ENCODE results near the gene AQP3. TPM values are rescaled to one million over a fixed set of nuclear protein-coding genes. Genes with fewer than 3 reads are reported as not detected.
"Not testable (repeated sequence)": the region's sequence is repeated elsewhere in the genome, so short reads cannot be mapped to it uniquely, and the experiment has no call there.

AQP3 gene
- total RNA-seq, 1 donor from 2014 or later, result 868 TPM

DNA sequence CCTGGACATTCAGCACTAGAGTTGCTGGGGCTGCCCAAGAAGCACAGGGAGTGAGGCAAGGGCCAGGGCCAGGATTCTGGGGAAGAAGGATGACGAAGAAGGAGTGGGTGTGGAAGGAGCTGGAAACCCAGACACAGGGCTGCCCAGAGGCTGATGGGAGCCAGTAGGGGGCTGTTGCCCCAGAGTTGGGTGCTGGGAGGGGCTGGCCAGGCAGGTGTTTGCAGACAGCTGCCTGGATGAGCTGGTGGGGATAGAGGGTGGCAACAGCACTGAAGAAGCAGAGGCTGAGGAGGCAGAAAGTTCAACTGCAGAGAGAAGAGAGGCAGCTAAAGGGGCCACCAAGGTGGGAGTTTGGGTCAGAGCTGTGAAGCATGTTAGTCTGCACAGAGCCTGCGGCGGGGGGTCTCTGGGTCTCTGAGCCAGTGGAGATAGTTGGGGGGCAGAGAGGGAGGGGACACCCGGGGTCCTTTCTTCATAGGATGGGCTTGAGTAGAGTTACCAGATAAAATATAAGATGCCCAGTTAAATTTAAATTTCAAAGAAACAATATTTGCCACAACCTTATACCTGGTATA, 42.5 kb downstream of the AQP3 start:
- H3K4me3 ChIP-seq, result no peak overlapping the region
- intact Hi-C loops (cut with DNase I), result no loop called here
- no peaks in the 10 kb centered on the region for H3K9me3 ChIP-seq
- DNase-seq (ENCODE audit: extremely low spot score in 2 of 2), result no peak
- peaks cover 9% of the 10 kb centered on the region for H3K4me1 ChIP-seq
- no peaks in the 10 kb centered on the region for H3K36me3 ChIP-seq
- no peaks in the 10 kb centered on the region for H3K27me3 ChIP-seq
- no peak for TF ChIP-seq POLR2A (IDR thresholded peaks at IDR 0.05)
- TF ChIP-seq, protein P1, sequence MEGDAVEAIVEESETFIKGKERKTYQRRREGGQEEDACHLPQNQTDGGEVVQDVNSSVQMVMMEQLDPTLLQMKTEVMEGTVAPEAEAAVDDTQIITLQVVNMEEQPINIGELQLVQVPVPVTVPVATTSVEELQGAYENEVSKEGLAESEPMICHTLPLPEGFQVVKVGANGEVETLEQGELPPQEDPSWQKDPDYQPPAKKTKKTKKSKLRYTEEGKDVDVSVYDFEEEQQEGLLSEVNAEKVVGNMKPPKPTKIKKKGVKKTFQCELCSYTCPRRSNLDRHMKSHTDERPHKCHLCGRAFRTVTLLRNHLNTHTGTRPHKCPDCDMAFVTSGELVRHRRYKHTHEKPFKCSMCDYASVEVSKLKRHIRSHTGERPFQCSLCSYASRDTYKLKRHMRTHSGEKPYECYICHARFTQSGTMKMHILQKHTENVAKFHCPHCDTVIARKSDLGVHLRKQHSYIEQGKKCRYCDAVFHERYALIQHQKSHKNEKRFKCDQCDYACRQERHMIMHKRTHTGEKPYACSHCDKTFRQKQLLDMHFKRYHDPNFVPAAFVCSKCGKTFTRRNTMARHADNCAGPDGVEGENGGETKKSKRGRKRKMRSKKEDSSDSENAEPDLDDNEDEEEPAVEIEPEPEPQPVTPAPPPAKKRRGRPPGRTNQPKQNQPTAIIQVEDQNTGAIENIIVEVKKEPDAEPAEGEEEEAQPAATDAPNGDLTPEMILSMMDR (IDR thresholded peaks at IDR 0.05), result no peak
- no peak for TF ChIP-seq POLR2AphosphoS5 (IDR thresholded peaks at IDR 0.05; ENCODE audit: insufficient read depth in 1 of 2, low read depth in 1 of 2)
- H3K27ac ChIP-seq, result no peak overlapping the region

DNA sequence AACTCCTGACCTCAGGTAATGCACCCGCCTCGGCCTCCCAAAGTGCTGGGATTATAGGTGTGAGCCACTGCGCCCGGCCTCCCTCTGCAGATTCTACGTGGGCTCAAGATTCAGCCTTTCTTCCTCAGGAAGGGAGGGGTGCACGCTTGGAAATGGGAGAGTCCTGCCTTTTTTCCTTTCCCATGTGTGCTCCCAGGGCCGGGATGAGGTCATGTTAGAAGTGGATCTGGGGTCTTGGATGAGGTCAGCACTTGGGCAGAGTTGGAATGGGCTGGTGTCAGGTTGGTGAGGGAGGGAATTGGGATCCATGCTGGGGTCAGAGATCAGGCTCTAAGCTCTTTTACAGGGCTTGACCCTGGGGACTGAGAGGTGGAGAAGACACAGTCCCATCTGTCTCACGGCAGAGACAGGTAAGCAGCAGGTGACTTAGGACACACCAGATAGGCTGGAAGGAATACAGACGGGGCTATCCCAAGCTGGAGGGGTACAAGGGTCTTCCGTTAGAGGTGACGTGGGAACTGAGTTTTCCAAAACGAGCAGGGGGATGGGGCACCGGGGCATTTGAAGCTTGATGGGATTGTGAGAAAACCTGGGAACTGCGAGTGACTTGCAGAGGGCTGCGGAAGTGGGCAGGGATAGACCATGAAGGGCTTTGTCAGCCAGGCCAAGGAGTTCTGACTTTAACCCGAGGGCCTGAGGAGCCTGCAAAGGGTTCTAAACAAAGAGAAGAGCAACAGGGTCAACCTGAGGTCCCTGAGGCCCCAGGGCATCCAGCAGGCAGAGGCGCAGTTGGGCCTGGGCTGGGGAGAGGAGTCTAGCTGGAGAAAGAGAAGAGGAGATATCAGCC, 43.2 kb downstream of the AQP3 start:
- no peak for DNase-seq (ENCODE audit: extremely low spot score in 2 of 2)
- no peaks in the 10 kb centered on the region for H3K36me3 ChIP-seq
- H3K9me3 ChIP-seq, result no peaks in the 10 kb centered on the region
- H3K27me3 ChIP-seq, result no peaks in the 10 kb centered on the region
- intact Hi-C loops (cut with DNase I), result no loop called here
- peaks cover 9% of the 10 kb centered on the region for H3K4me1 ChIP-seq
- no peak overlapping the region for H3K4me3 ChIP-seq
- no peak overlapping the region for H3K27ac ChIP-seq
- TF ChIP-seq POLR2A (IDR thresholded peaks at IDR 0.05) (no peak), POLR2AphosphoS5 (IDR thresholded peaks at IDR 0.05; ENCODE audit: insufficient read depth in 1 of 2, low read depth in 1 of 2) (no peak)
- TF ChIP-seq, protein P1 (IDR thresholded peaks at IDR 0.05), result no peak

DNA sequence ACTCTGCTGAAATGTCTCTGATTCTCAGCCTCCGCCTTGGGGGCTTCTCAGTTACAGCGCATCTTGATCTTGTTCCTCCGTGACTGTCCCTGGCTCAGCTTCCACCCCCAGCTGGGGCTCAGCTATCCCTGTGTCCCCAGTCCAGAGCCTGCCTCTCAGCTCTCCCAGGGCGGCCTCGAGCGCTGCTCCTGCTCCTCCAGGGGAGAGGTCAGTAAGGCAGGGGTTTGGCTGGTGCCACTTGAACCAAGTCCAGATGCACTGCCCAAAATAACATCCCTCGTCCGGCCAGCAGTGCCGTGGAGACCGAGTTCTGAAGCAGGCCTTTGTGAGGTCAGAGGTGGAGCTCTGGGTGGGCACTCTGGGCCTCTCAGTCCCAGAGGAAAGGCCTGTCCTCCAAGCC, 45.0 kb downstream of the AQP3 start, which contains the start of gene AQP7:
AQP7 (minus strand) TSS at position 198 of the 400 bp plus-strand sequence. CDS start 1,306 bp downstream, outside the sequence.
- H3K27me3 ChIP-seq; H3K36me3 ChIP-seq; H3K9me3 ChIP-seq; intact Hi-C loops (cut with DNase I); DNase-seq (ENCODE audit: extremely low spot score in 2 of 2); H3K4me1 ChIP-seq; H3K4me3 ChIP-seq: not testable (repeated sequence)
- peak within 1 kb of the TSS; percentile 23 for H3K27ac ChIP-seq

DNA sequence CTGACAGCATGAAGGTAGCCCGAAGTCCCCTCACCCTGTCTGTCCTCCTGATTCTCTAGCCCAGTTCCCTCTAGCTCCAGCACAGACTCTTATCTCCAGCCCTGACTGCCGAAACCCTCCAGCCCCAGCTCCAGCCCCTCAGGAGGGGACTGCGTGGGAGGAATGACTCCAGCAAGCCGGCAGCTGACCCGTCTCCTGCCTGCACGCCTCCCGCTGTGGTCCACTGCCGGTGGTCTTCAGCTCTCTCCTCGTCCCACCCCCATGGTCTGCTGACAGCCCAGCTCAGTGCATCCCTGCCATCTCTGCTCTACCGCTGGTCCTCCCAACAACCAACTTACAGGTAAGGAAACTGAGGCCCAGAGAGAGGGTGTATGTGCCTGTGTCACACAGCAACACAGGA, 45.6 kb downstream of the AQP3 start:
- H3K9me3 ChIP-seq; intact Hi-C loops (cut with DNase I); DNase-seq (ENCODE audit: extremely low spot score in 2 of 2); H3K4me3 ChIP-seq; H3K27ac ChIP-seq; H3K27me3 ChIP-seq; H3K36me3 ChIP-seq; H3K4me1 ChIP-seq: not testable (repeated sequence)

DNA sequence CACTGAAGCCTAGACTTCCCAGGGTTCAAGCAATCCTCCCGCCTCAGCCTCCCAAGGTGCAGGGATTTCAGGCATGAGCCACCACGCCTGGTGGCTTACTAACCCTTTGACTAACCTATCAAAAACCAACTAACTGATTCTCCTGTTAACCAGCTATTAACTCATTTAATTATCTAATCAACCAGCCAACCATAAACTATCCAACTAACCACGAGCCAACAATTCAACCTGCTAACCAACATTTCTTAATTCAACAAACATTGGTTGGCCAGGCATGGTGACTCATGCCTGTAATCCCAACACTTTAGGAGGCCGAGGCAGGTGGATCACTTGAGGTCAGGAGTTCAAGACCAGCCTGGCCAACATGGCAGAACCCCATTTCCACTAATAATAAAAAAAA, 48.3 kb downstream of the AQP3 start:
- DNase-seq (ENCODE audit: extremely low spot score in 2 of 2); H3K4me3 ChIP-seq; H3K27me3 ChIP-seq; H3K4me1 ChIP-seq; H3K36me3 ChIP-seq; H3K27ac ChIP-seq; intact Hi-C loops (cut with DNase I); H3K9me3 ChIP-seq: not testable (repeated sequence)

DNA sequence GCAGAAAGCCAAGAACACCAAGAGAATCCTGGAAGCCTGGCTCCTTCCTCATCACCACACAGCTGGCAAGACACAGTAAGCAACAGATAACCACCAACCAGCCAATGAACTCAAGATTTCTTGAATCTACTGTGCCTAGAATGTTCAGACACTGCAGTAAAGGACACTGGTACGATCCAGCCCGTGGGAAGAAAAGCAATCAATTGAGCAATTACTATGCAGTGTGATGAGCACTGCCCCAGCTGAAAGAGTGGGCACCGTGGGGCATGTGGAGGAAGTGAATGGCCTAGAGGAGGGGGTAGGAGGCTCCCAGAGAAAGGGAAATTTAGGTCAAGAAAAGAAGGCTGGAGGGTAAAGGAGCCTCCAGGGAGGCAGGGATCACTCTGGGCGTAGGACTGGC, 49.6 kb downstream of the AQP3 start:
- H3K27ac ChIP-seq; H3K4me1 ChIP-seq; H3K36me3 ChIP-seq; intact Hi-C loops (cut with DNase I); H3K9me3 ChIP-seq; H3K27me3 ChIP-seq; DNase-seq (ENCODE audit: extremely low spot score in 2 of 2); H3K4me3 ChIP-seq: not testable (repeated sequence)

DNA sequence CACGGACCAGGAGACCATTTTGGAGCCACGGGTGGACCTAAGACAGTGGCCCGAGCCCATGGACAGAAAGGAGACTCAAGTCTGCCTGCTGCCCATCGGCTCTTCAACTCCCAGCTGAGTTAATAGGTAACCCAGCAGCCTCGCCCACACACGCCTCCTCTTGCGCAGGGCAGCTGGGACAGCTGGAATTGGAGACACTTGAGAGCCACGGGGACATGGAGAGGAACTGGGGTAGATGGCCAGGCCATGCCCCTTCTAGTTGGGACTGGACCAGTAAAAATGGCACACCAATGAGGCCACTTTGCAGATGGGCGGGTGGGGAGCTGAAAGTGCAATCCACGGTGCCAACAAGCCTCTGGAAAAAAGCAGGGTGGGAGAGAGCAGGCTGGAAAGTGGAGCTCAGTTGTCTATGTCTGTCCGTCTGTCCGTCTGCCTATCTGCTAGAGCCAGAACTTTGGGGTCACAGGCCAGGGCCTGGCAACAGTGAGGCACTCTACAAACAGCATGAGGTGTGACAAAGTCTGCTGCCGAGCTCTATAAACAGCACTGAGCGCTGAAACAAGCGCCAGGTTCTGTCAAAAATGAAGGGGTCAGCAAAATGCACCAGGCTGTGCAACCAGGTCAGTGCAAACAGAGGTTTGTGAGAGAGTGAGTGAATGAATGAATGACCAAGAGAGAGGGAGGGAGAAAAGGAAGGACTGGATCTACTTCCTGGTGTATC, 52.1 kb downstream of the AQP3 start:
- H3K9me3 ChIP-seq; H3K27ac ChIP-seq; H3K4me3 ChIP-seq; H3K36me3 ChIP-seq; DNase-seq (ENCODE audit: extremely low spot score in 2 of 2); H3K27me3 ChIP-seq; intact Hi-C loops (cut with DNase I): not testable (repeated sequence)
- peaks cover 11% of the 10 kb centered on the region for H3K4me1 ChIP-seq

DNA sequence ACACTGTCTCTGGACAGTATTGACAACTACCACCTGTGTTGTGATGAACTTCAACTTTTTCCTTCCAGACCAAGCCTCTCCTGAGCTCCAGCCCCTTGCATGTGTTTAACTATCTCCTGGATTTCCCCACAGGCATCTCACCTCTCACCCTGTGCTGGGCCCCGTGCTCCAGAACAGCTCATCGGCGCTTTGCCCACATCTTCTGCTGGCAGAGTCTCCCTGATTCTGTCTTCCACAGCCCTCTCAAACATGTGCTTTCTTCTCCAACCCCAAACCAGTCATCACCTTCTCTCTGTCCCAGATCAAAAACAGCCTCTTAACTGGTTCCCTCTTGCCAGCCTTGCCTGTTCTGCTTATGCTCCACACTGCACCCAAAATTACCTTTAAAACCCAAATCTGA, 53.4 kb downstream of the AQP3 start:
- intact Hi-C loops (cut with DNase I); H3K36me3 ChIP-seq: not testable (repeated sequence)

More for the DNA sequence above, 53.4 kb downstream of the AQP3 start:
- not testable (repeated sequence) for H3K4me3 ChIP-seq; H3K27ac ChIP-seq; H3K9me3 ChIP-seq; H3K27me3 ChIP-seq; DNase-seq (ENCODE audit: extremely low spot score in 2 of 2)
- peaks cover 11% of the 10 kb centered on the region for H3K4me1 ChIP-seq
